ENCODE measurements around the gene S1PR1.

- no peak for TF ChIP-seq CTCF (IDR thresholded peaks at IDR 0.05)
- peak in 1 of 2 donors; percentile 8 for TF ChIP-seq POLR2AphosphoS5 (IDR thresholded peaks at IDR 0.05; ENCODE audit: insufficient read depth in 1 of 2, low read depth in 1 of 2)
- TF ChIP-seq POLR2A (IDR thresholded peaks at IDR 0.05) = no peak
These were observed 3.2 kb downstream of the S1PR1 start for GRCh38 chr1:101240041-101240430.

Data from vagina (tissue), 2 donors.